ENCODE measurements around the gene RICTOR. TPM values are rescaled to one million over a fixed set of nuclear protein-coding genes. Genes with fewer than 3 reads are reported as not detected.

Gene RICTOR
- total RNA-seq, 2 experiments from 2014 or later, result 55.6 to 64.8 TPM

Other genes with a start within 250 kb of the RICTOR start
- gene OSMR, start 228.4 kb downstream of the RICTOR start, total RNA-seq, result not detected
- gene FYB1, start 145.2 kb upstream of the RICTOR start, total RNA-seq, result 100 to 1,000 TPM; 355 to 358 TPM